ENCODE results near the gene LMX1A. TPM values are rescaled to one million over a fixed set of nuclear protein-coding genes. Genes with fewer than 3 reads are reported as not detected.

LMX1A gene
- total and polyA plus RNA-seq, 2 of the 13 experiments (the other 11 are each of a cell fraction or from before 2014, with no cell fraction given): 0.07 TPM; not detected in 1

GRCh38 chr1:165225062-165225461, 131.5 kb downstream of the LMX1A start:
- Histone ChIP-seq H3K27ac (ENCODE audit: extremely low read length, insufficient read depth, low read length) (no peak overlapping the region), H3K9me3 (ENCODE audit: low read length) (no peaks in the 10 kb centered on the region), H3K27me3 (ENCODE audit: control insufficient read depth in 1 of 2, insufficient read depth in 2 of 2, low read length in 2 of 2) (peaks cover 0 to 1% of the 10 kb centered on the region in 2 experiments; a peak in 1 of 5 replicates), H3K4me1 (ENCODE audit: insufficient read depth, low read length) (peaks cover 36% of the 10 kb centered on the region), H3K79me2 (ENCODE audit: insufficient read depth, low read length) (no peaks in the 10 kb centered on the region), H4K20me1 (ENCODE audit: insufficient read depth, low read length) (no peaks in the 10 kb centered on the region), H3K4me2 (ENCODE audit: low read depth, low read length) (no peak overlapping the region), H3K36me3 (replicated peaks in 1 of 2; ENCODE audit: control insufficient read depth in 1 of 2, insufficient read depth in 2 of 2, low read length in 2 of 2) (no peaks in the 10 kb centered on the region), H3K9ac (ENCODE audit: insufficient read depth, low read depth, low read length) (no peak overlapping the region), H3K4me3 (replicated peaks in 1 of 3; ENCODE audit: insufficient read depth in 1 of 3, low read depth in 2 of 3, low read length in 3 of 3) (no peak overlapping the region), H2AFZ (ENCODE audit: low read length) (no peak overlapping the region)
- TF ChIP-seq ZNF282 (IDR thresholded peaks at IDR 0.05; ENCODE audit: partially characterized antibody): no peak
- TF ChIP-seq, protein P1, sequence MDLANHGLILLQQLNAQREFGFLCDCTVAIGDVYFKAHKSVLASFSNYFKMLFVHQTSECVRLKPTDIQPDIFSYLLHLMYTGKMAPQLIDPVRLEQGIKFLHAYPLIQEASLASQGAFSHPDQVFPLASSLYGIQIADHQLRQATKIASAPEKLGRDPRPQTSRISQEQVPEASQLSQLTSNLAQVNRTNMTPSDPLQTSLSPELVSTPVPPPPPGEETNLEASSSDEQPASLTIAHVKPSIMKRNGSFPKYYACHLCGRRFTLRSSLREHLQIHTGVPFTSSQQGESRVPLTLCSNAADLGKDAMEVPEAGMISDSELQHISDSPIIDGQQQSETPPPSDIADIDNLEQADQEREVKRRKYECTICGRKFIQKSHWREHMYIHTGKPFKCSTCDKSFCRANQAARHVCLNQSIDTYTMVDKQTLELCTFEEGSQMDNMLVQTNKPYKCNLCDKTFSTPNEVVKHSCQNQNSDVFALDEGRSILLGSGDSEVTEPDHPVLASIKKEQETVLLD (CRISPR knock-in tag; IDR thresholded peaks at IDR 0.05; ENCODE audit: low read depth): no peak
- TF ChIP-seq, protein P2, sequence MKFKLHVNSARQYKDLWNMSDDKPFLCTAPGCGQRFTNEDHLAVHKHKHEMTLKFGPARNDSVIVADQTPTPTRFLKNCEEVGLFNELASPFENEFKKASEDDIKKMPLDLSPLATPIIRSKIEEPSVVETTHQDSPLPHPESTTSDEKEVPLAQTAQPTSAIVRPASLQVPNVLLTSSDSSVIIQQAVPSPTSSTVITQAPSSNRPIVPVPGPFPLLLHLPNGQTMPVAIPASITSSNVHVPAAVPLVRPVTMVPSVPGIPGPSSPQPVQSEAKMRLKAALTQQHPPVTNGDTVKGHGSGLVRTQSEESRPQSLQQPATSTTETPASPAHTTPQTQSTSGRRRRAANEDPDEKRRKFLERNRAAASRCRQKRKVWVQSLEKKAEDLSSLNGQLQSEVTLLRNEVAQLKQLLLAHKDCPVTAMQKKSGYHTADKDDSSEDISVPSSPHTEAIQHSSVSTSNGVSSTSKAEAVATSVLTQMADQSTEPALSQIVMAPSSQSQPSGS (CRISPR knock-in tag; IDR thresholded peaks at IDR 0.05): no peak
- TF ChIP-seq, protein P3, sequence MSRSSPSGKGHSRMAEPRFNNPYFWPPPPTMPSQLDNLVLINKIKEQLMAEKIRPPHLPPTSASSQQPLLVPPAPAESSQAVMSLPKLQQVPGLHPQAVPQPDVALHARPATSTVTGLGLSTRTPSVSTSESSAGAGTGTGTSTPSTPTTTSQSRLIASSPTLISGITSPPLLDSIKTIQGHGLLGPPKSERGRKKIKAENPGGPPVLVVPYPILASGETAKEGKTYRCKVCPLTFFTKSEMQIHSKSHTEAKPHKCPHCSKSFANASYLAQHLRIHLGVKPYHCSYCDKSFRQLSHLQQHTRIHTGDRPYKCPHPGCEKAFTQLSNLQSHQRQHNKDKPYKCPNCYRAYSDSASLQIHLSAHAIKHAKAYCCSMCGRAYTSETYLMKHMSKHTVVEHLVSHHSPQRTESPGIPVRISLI (CRISPR knock-in tag; IDR thresholded peaks at IDR 0.05; ENCODE audit: borderline replicate concordance): no peak
- no peak for TF ChIP-seq HOXA5 (CRISPR knock-in tag; IDR thresholded peaks at IDR 0.05)
- TF ChIP-seq, protein P4, sequence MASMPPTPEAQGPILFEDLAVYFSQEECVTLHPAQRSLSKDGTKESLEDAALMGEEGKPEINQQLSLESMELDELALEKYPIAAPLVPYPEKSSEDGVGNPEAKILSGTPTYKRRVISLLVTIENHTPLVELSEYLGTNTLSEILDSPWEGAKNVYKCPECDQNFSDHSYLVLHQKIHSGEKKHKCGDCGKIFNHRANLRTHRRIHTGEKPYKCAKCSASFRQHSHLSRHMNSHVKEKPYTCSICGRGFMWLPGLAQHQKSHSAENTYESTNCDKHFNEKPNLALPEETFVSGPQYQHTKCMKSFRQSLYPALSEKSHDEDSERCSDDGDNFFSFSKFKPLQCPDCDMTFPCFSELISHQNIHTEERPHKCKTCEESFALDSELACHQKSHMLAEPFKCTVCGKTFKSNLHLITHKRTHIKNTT (CRISPR knock-in tag; IDR thresholded peaks at IDR 0.05): no peak
- TF ChIP-seq, protein P5, sequence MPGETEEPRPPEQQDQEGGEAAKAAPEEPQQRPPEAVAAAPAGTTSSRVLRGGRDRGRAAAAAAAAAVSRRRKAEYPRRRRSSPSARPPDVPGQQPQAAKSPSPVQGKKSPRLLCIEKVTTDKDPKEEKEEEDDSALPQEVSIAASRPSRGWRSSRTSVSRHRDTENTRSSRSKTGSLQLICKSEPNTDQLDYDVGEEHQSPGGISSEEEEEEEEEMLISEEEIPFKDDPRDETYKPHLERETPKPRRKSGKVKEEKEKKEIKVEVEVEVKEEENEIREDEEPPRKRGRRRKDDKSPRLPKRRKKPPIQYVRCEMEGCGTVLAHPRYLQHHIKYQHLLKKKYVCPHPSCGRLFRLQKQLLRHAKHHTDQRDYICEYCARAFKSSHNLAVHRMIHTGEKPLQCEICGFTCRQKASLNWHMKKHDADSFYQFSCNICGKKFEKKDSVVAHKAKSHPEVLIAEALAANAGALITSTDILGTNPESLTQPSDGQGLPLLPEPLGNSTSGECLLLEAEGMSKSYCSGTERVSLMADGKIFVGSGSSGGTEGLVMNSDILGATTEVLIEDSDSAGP (CRISPR knock-in tag; IDR thresholded peaks at IDR 0.05; ENCODE audit: borderline replicate concordance): no peak
- TF ChIP-seq ZNF296 (CRISPR knock-in tag; conservative IDR thresholded peaks at IDR 0.05): no peak
- no peak for TF ChIP-seq ZSCAN25 (CRISPR knock-in tag; IDR thresholded peaks at IDR 0.05)
- no peak for TF ChIP-seq BCL6 (CRISPR knock-in tag; IDR thresholded peaks at IDR 0.05)
- no peak for TF ChIP-seq XBP1 (CRISPR knock-in tag; IDR thresholded peaks at IDR 0.05)
- TF ChIP-seq ESRRA (CRISPR knock-in tag; IDR thresholded peaks at IDR 0.05; ENCODE audit: low read depth): no peak
- TF ChIP-seq ATAD3A (CRISPR knock-in tag; IDR thresholded peaks at IDR 0.05): no peak
- TF ChIP-seq ATF7 (IDR thresholded peaks at IDR 0.05): no peak
- TF ChIP-seq ATF7 (CRISPR knock-in tag; IDR thresholded peaks at IDR 0.05): no peak
- no peak for TF ChIP-seq ATF1 (CRISPR knock-in tag; IDR thresholded peaks at IDR 0.05)
- no peak for TF ChIP-seq ZNF3 (CRISPR knock-in tag; IDR thresholded peaks at IDR 0.05)
- TF ChIP-seq NR2F6 (IDR thresholded peaks at IDR 0.05): no peak
- no peak for TF ChIP-seq NR2F6 (CRISPR knock-in tag; IDR thresholded peaks at IDR 0.05)
- FAIRE-seq (no peak), DNase-seq (ENCODE audit: low spot score) (no peak), ATAC-seq (no peak)
- intact Hi-C loops (cut with micrococcal nuclease; ENCODE audit: unreplicated experiment): loop anchor here (10.0 kb wide), 1 partner anchor 60 kb away; no protein-coding TSS in a partner anchor
- no TSS peak for BruUV-seq (replicated peaks)
- in situ Hi-C loops (cut with HindIII; ENCODE audit: extremely low pct_ligation_motif_present, low pct_unique_long_range_greater_than_20kb): no loop called here
- POLR2A ChIA-PET: no interaction called here
- CTCF ChIA-PET (ENCODE audit: low intra/inter-chr PET ratio, low total read pairs): no interaction called here
- 51% methylated on average over 3 of the region's 3 CpGs for WGBS (ENCODE audit: low lambda C conversion rate)
